Measurements from ENCODE around the gene SMCO1.
"Not testable (repeated sequence)": the region's sequence is repeated elsewhere in the genome, so short reads cannot be mapped to it uniquely, and the experiment has no call there.

Gene SMCO1

DNA sequence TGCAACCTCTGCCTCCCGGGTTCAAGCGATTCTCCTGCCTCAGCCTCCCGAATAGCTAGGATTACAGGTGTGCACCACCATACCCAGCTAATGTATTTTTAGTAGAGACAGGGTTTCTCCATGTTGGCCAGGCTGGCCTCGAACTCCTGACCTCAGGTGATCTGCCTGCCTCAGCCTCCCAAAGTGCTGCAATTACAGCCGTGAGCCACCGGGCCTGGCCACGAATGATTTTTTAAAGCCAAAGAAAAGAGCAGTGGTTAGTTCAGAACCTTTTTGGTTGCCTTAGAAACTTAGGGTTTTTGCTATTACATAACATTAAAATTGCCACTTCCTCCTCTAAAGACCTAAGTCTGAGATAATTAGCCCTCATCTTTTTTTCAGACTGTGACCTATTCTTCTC lies 57.7 kb downstream of the SMCO1 start:
- H3K9me3 ChIP-seq (ENCODE audit: control insufficient read depth, insufficient read depth, low read depth, low read length); H3K36me3 ChIP-seq (ENCODE audit: control insufficient read depth, insufficient read depth, low read length); H3K4me1 ChIP-seq (ENCODE audit: control insufficient read depth, insufficient read depth, low read length); H3K4me3 ChIP-seq (ENCODE audit: low read depth, low read length); H3K27ac ChIP-seq (ENCODE audit: low read depth, low read length); H3K27me3 ChIP-seq (ENCODE audit: control insufficient read depth, insufficient read depth, low read length); H3K9ac ChIP-seq (ENCODE audit: low read length): not testable (repeated sequence)
